Cardiac muscle cell (in vitro differentiated cells and primary cell): ENCODE measurements around the gene ENO3. TPM values are rescaled to one million over a fixed set of nuclear protein-coding genes. Genes with fewer than 3 reads are reported as not detected.

ENCODE experiments used
- DNase-seq, 2 donors: peaks; one replicate each; pipeline versions ENCODE4 v3.0.0 to v3.0.0-alpha.2; 2010 to 2017; ENCODE audit warnings: low read depth in 1 of 2, low spot score in 1 of 2
- H3K27ac ChIP-seq: fragments of 200-600 bp; sonication (generic); 2 replicates; pipeline ENCODE4 v1.5.1; 2016
- H3K27me3 ChIP-seq: fragments of 200-600 bp; sonication (generic); 2 replicates; pipeline ENCODE4 v1.6.0; 2016; ENCODE audit warnings: control low read depth
- H3K36me3 ChIP-seq: fragments of 200-600 bp; sonication (generic); 2 replicates; pipeline ENCODE4 v1.5.1; 2016; ENCODE audit warnings: control low read depth
- H3K4me1 ChIP-seq: fragments of 200-600 bp; sonication (generic); 2 replicates; pipeline ENCODE4 v1.8.1; 2017; ENCODE audit warnings: low read depth, mild to moderate bottlenecking, mixed run types
- H3K4me3 ChIP-seq: fragments of 200-600 bp; sonication (generic); 2 replicates; pipeline ENCODE4 v1.5.1; 2016; ENCODE audit warnings: mild to moderate bottlenecking
- H3K9me3 ChIP-seq: fragments of 200-600 bp; sonication (generic); 2 replicates; pipeline ENCODE4 v1.5.1; 2017; ENCODE audit warnings: low read depth, mild to moderate bottlenecking, control low read depth
- CTCF ChIP-seq: IDR thresholded peaks from 2 replicates; pipeline ENCODE4 v1.5.1; 2012; ENCODE audit warnings: low read depth, mild to moderate bottlenecking, low read length
- polyA plus RNA-seq: library from polyadenylated mRNA; unstranded; fragments of >200 nt; fragmentation: Nextera tagmentation; extraction: Ambion mirVana; gene quantifications from 2 replicates; pipeline ENCODE4 v1.2.1, GENCODE V29; 2016
- total RNA-seq: library from RNA; depleted of rRNA; stranded (reverse); fragments of >200 nt; gene quantifications from 2 replicates; pipeline ENCODE4 v1.2.3, GENCODE V29; 2016

ENO3 gene
- total and polyA plus RNA-seq, 2 experiments from 2014 or later = 595 to 1,853 TPM

- Histone ChIP-seq H3K4me1 (peaks cover 23% of the 10 kb centered on the region), H3K27ac (peak overlapping the region; percentile 16), H3K36me3 (peaks cover 35% of the 10 kb centered on the region), H3K27me3 (no peaks in the 10 kb centered on the region), H3K4me3 (no peak overlapping the region), H3K9me3 (no peaks in the 10 kb centered on the region)
- TF ChIP-seq CTCF = no peak
- DNase-seq = no peak
Measured at GRCh38 chr17:4942760-4943508, 8.0 kb upstream of the ENO3 start.

- DNase-seq = no peak
- H3K27me3 ChIP-seq = no peaks in the 10 kb centered on the region
- H3K9me3 ChIP-seq = no peaks in the 10 kb centered on the region
- no peak for TF ChIP-seq CTCF
- peak overlapping the region; percentile 94 for H3K27ac ChIP-seq
- peaks cover 32% of the 10 kb centered on the region for H3K36me3 ChIP-seq
- H3K4me3 ChIP-seq = no peak overlapping the region
- H3K4me1 ChIP-seq = peaks cover 15% of the 10 kb centered on the region
Measured at GRCh38 chr17:4944163-4944553, 6.8 kb upstream of the ENO3 start.

GRCh38 chr17:4944554-4945175 lies 6.3 kb upstream of the ENO3 start:
- H3K4me1 ChIP-seq = peaks cover 15% of the 10 kb centered on the region
- TF ChIP-seq CTCF = no peak
- H3K9me3 ChIP-seq = no peaks in the 10 kb centered on the region
- peaks cover 32% of the 10 kb centered on the region for H3K36me3 ChIP-seq
- no peaks in the 10 kb centered on the region for H3K27me3 ChIP-seq
- peak overlapping the region; percentile 94 for H3K27ac ChIP-seq
- H3K4me3 ChIP-seq = no peak overlapping the region
- no peak for DNase-seq

DNA sequence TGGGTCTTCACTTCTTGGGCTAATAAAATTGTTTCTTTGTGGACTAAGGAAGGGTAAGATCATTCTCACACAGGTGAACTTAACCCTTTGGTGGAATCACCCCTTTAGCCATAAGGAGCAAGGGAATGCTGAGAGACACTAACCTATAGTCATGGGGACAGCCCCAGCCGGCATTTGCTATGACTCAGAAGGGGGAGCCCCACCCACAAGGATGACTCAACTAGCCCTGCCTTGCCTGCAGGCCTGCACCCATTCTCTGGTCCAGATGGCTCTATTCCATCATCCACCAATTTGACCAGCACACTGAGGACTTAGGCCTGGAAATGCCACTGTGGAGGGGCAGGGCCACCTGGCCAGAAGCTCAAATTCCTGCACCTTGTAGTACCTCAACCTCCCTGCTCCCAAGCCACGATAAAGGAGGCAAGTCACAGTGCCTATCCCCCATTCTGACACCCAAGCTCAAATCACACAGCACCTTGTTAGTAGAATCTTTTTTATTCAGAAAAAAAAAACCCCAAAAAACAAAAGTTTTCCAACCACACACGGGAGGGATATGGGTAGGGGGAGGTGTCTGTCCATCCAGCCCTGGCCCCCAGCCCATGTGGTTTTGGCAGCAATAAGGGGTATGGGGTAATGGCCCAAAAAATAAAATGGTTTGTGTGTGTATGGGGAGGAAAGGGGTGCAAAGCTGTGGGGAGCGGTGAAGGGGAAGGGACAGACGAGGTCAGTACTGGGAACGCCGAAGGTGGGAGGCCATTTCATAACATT lies 5.6 kb upstream of the ENO3 start:
- peaks cover 15% of the 10 kb centered on the region for H3K4me1 ChIP-seq
- DNase-seq = peak in 1 of 2 donors; percentile 90
- H3K4me3 ChIP-seq = no peak overlapping the region
- peaks cover 32% of the 10 kb centered on the region for H3K36me3 ChIP-seq
- peak overlapping the region; percentile 94 for H3K27ac ChIP-seq
- no peaks in the 10 kb centered on the region for H3K9me3 ChIP-seq
- no peaks in the 10 kb centered on the region for H3K27me3 ChIP-seq
- TF ChIP-seq CTCF = no peak

- Histone ChIP-seq H3K27me3 (no peaks in the 10 kb centered on the region), H3K27ac (peak overlapping the region; percentile 94), H3K9me3 (no peaks in the 10 kb centered on the region), H3K4me1 (peaks cover 20% of the 10 kb centered on the region), H3K36me3 (peaks cover 32% of the 10 kb centered on the region), H3K4me3 (no peak overlapping the region)
- TF ChIP-seq CTCF = no peak
- DNase-seq = no peak
Measured at GRCh38 chr17:4945944-4946280, 5.0 kb upstream of the ENO3 start.
